PC-3 (cell line): ENCODE data around the gene ZNF629. TPM values are rescaled to one million over a fixed set of nuclear protein-coding genes. Genes with fewer than 3 reads are reported as not detected.

Experiments used
- ATAC-seq: fragments of 200-7000 bp; cut with Tn5 transposase; 2 replicates; pipeline ENCODE4 v1.9.1; 2020; ENCODE audit warnings: mild to moderate bottlenecking, moderate library complexity
- BruUV-seq: library from RNA; stranded (reverse); fragments of 400-500 nt; replicated peaks from 2 replicates; lab custom pipeline; 2021; lab: Mats Ljungman, UMichigan
- CTCF ChIA-PET: fragments of 300-600 bp; sonication (Branson Sonifier 250); formaldehyde crosslinking; loops from one replicate; lab custom pipeline; 2022; ENCODE audit warnings: antibody characterized with exemption; lab: Charles Lee
- POLR2A ChIA-PET: fragments of 300-600 bp; sonication (Branson Sonifier 250); formaldehyde crosslinking; loops from one replicate; lab custom pipeline; 2022; ENCODE audit warnings: antibody characterized with exemption; ENCODE audit not compliant: unreplicated experiment; lab: Charles Lee
- DNase-seq: peaks from one replicate; pipeline ENCODE4 v3.0.0-alpha.2; 2015
- H2AFZ ChIP-seq: fragments of 300-600 bp; sonication (generic); 2 replicates; pipeline ENCODE4 v1.6.0; 2016; ENCODE audit warnings: antibody characterized with exemption, low read length
- H3F3A ChIP-seq: fragments of 300-600 bp; sonication (generic); one replicate; pipeline ENCODE4 v1.6.0; 2017; ENCODE audit warnings: antibody characterized with exemption, low read length, control low read depth, mild to moderate bottlenecking; ENCODE audit not compliant: unreplicated experiment
- H3K27ac ChIP-seq: fragments of 300-600 bp; sonication (generic); 2 replicates; pipeline ENCODE4 v1.5.1; 2016; ENCODE audit warnings: mild to moderate bottlenecking, low read length
- H3K27me3 ChIP-seq: fragments of 300-600 bp; sonication (generic); 2 replicates; pipeline ENCODE4 v1.6.1; 2016; ENCODE audit warnings: low read length, mixed read lengths
- H3K36me3 ChIP-seq: fragments of 300-600 bp; sonication (generic); 2 replicates; pipeline ENCODE4 v1.6.1; 2016; ENCODE audit warnings: low read depth, mixed run types, low read length, mixed read lengths
- H3K4me1 ChIP-seq: fragments of 300-600 bp; sonication (generic); 2 replicates; pipeline ENCODE4 v1.5.1; 2016; ENCODE audit warnings: low read length; ENCODE audit not compliant: insufficient read depth
- H3K4me2 ChIP-seq: fragments of 300-600 bp; sonication (generic); 2 replicates; pipeline ENCODE4 v1.6.0; 2016; ENCODE audit warnings: low read length
- H3K4me3 ChIP-seq: fragments of 300-600 bp; sonication (generic); 2 replicates; pipeline ENCODE4 v1.5.1; 2016; ENCODE audit warnings: mild to moderate bottlenecking, low read length, mixed read lengths
- H3K79me2 ChIP-seq: fragments of 300-600 bp; sonication (generic); 2 replicates; pipeline ENCODE4 v1.6.1; 2017; ENCODE audit warnings: low read length, mixed read lengths
- H3K9ac ChIP-seq: fragments of 300-600 bp; sonication (generic); 2 replicates; pipeline ENCODE4 v1.6.0; 2016; ENCODE audit warnings: mild to moderate bottlenecking, low read length
- H3K9me2 ChIP-seq: fragments of 300-600 bp; sonication (generic); replicated peaks from 2 replicates; pipeline ENCODE4 v1.6.1; 2016; ENCODE audit warnings: mixed run types, low read length, mixed read lengths
- H3K9me3 ChIP-seq: fragments of 300-600 bp; sonication (generic); 2 replicates; pipeline ENCODE4 v1.6.1; 2016; ENCODE audit warnings: low read length, mixed read lengths
- H4K20me1 ChIP-seq: fragments of 300-600 bp; sonication (generic); 2 replicates; pipeline ENCODE4 v1.6.1; 2016; ENCODE audit warnings: low read length, mixed read lengths
- EZH2 ChIP-seq: fragments of 300-600 bp; sonication (generic); IDR thresholded peaks from one replicate; pipeline ENCODE4 v1.6.1; 2017; ENCODE audit warnings: antibody characterized with exemption, mild to moderate bottlenecking, low read length; ENCODE audit not compliant: unreplicated experiment
- EZH2phosphoT487 ChIP-seq: fragments of 300-600 bp; sonication (generic); IDR thresholded peaks from 2 replicates; pipeline ENCODE4 v1.6.1; 2018; ENCODE audit warnings: mild to moderate bottlenecking, antibody characterized with exemption, low read length, borderline replicate concordance
- intact Hi-C: fragments of 100-400 bp; cut with micrococcal nuclease; formaldehyde crosslinking; loops from 2 replicates; pipeline ENCODE4 v1.9.0; 2023
- total RNA-seq: library from RNA; depleted of rRNA; stranded (reverse); fragments of >200 nt; gene quantifications from 2 replicates; pipeline ENCODE4 v1.2.3, GENCODE V29; 2014
- TF ChIP-seq, protein P1 (sequence below): fragments of 300-600 bp; sonication (generic); conservative IDR thresholded peaks from 2 replicates; pipeline ENCODE4 v1.5.1; 2017; ENCODE audit warnings: antibody characterized with exemption, low read depth, mild to moderate bottlenecking, low read length

The ZNF629 gene
- total RNA-seq, 1 experiment from 2014 or later = 7.8 TPM

DNA sequence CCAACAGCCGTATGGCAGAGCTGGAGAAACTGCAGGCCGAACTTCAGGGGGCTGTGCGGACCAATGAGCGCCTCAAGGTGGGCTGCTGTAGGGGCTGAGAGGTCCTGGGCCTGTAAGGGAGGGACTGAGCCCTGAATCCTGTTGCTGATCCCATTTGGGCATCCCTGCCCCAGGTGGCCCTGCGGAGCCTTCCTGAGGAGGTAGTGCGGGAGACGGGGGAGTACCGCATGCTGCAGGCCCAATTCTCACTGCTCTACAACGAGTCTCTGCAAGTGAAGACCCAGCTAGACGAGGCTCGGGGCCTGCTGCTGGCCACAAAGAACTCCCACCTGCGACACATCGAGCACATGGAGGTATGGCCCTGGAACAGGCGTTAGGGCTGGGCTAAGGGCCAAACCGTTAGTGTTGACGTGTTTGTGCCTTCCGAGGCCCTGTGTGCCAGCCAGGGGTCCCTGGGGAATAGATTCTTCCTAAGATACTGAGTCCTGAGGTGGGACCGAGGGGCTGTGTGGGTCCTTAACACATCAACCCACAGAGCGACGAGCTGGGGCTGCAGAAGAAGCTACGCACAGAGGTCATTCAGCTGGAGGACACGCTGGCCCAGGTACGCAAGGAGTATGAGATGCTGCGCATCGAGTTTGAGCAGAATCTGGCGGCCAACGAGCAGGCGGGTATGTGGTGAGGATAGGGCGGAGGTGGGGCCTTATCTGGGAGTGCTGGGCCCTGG is 20.6 kb downstream of the ZNF629 start:
- H3K27ac ChIP-seq = no peak overlapping the region
- ChIA-PET POLR2A (no interaction called here), CTCF (no interaction called here)
- H3K9ac ChIP-seq = no peak overlapping the region
- H3K4me1 ChIP-seq = peaks cover 11% of the 10 kb centered on the region; the same call in 1 of the 2 replicates
- H3K36me3 ChIP-seq = peaks cover 21% of the 10 kb centered on the region; the same call in 1 of the 2 replicates
- DNase-seq (no peak), ATAC-seq (no peak)
- peaks cover 4% of the 10 kb centered on the region; the same call in 1 of the 2 replicates for H4K20me1 ChIP-seq
- no peak overlapping the region for H3K4me2 ChIP-seq
- H3F3A ChIP-seq = no peaks in the 10 kb centered on the region
- H3K9me2 ChIP-seq = no peaks in the 10 kb centered on the region
- BruUV-seq = no TSS peak
- intact Hi-C loops = no loop called here
- H3K9me3 ChIP-seq = no peaks in the 10 kb centered on the region
- no peak overlapping the region for H3K4me3 ChIP-seq
- H3K79me2 ChIP-seq = peaks cover 23% of the 10 kb centered on the region
- H2AFZ ChIP-seq = no peak overlapping the region
- no peaks in the 10 kb centered on the region for H3K27me3 ChIP-seq
- TF ChIP-seq EZH2 = no peak
- no peak for TF ChIP-seq EZH2phosphoT487
- TF ChIP-seq, protein P1, sequence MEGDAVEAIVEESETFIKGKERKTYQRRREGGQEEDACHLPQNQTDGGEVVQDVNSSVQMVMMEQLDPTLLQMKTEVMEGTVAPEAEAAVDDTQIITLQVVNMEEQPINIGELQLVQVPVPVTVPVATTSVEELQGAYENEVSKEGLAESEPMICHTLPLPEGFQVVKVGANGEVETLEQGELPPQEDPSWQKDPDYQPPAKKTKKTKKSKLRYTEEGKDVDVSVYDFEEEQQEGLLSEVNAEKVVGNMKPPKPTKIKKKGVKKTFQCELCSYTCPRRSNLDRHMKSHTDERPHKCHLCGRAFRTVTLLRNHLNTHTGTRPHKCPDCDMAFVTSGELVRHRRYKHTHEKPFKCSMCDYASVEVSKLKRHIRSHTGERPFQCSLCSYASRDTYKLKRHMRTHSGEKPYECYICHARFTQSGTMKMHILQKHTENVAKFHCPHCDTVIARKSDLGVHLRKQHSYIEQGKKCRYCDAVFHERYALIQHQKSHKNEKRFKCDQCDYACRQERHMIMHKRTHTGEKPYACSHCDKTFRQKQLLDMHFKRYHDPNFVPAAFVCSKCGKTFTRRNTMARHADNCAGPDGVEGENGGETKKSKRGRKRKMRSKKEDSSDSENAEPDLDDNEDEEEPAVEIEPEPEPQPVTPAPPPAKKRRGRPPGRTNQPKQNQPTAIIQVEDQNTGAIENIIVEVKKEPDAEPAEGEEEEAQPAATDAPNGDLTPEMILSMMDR = no peak

GRCh38 chr16:30764816-30765465 is 22.1 kb downstream of the ZNF629 start:
- Histone ChIP-seq H3K79me2 (peaks cover 33% of the 10 kb centered on the region), H3K36me3 (peaks cover 21% of the 10 kb centered on the region; the same call in 1 of the 2 replicates), H3K27ac (no peak overlapping the region), H3K27me3 (no peaks in the 10 kb centered on the region), H4K20me1 (peaks cover 4% of the 10 kb centered on the region; the same call in 1 of the 2 replicates), H3K9me2 (no peaks in the 10 kb centered on the region), H3K9ac (no peak overlapping the region), H3K4me2 (no peak overlapping the region), H3K9me3 (no peaks in the 10 kb centered on the region), H3F3A (no peaks in the 10 kb centered on the region), H3K4me1 (peaks cover 20% of the 10 kb centered on the region), H2AFZ (no peak overlapping the region), H3K4me3 (no peak overlapping the region)
- intact Hi-C loops = loop anchor here (5.0 kb wide), 1 partner anchor 108 kb away; the partner anchor contains the start of gene FBRS
- ATAC-seq (no peak), DNase-seq (no peak)
- CTCF ChIA-PET = no interaction called here
- TF ChIP-seq EZH2phosphoT487 (no peak), EZH2 (no peak)
- TF ChIP-seq, protein P1 = no peak
- no TSS peak for BruUV-seq
- POLR2A ChIA-PET = no interaction called here
